Psoas muscle (tissue), 8 donors: ENCODE results near the gene ZNF761. TPM values are rescaled to one million over a fixed set of nuclear protein-coding genes. Genes with fewer than 3 reads are reported as not detected.
A peak's percentile ranks its signal among the peaks of the same experiment; 100 is the strongest.

Experiments used
- ATAC-seq, 4 donors: fragments of 200-7000 bp; cut with Tn5 transposase; one replicate each; pipeline ENCODE4 v1.9.1; 2020; ENCODE audit warnings: moderate library complexity in 3 of 4, mild to moderate bottlenecking in 2 of 4
- DNase-seq, 2 donors: peaks; one replicate each; pipeline ENCODE4 v3.0.0-alpha.2; 2020
- H3K27ac ChIP-seq: fragments of 200-600 bp; one replicate; pipeline ENCODE4 v1.8.0; 2022
- H3K27me3 ChIP-seq, 3 donors: fragments of 200-600 bp in 1 of 3; one replicate each; pipeline versions ENCODE4 v1.6.1 to v1.8.0; 2013 to 2022; ENCODE audit warnings: low read length in 2 of 3, mild to moderate bottlenecking in 2 of 3, moderate library complexity in 1 of 3; ENCODE audit not compliant: insufficient read depth in 3 of 3
- H3K36me3 ChIP-seq, 2 donors: fragments of 200-600 bp in 1 of 2; one replicate each; pipeline versions ENCODE4 v1.6.1 to v1.8.0; 2013 to 2022; ENCODE audit warnings: low read depth in 1 of 2, mild to moderate bottlenecking in 1 of 2, moderate library complexity in 1 of 2; ENCODE audit not compliant: insufficient read depth in 1 of 2
- H3K4me1 ChIP-seq: fragments of 200-600 bp; one replicate; pipeline ENCODE4 v1.8.0; 2022
- H3K4me3 ChIP-seq: fragments of 200-600 bp; one replicate; pipeline ENCODE4 v1.8.0; 2022; ENCODE audit warnings: mild to moderate bottlenecking
- H3K9me3 ChIP-seq: fragments of 200-600 bp; one replicate; pipeline ENCODE4 v1.8.0; 2022
- WGBS, 3 donors: extraction: QIAGEN DNeasy Blood & Tissue Kit; methylation state at CpG; one replicate each; pipeline versions ENCODE4 v1.1.6 to v1.1.7; 2013; 5-methylcytosine and 5-hydroxymethylcytosine counted together
- intact Hi-C, 2 donors: fragments of 100-400 bp; cut with DNase I; formaldehyde crosslinking; loops; one replicate each; pipeline versions ENCODE4 v1.11.0 to v1.14.2; 2022
- polyA plus RNA-seq, 3 donors: library from polyadenylated mRNA; stranded (reverse); fragments of 200-250 nt; gene quantifications; one replicate each; pipeline ENCODE4 v1.2.3, GENCODE V29; 2013
- total RNA-seq, 4 donors: library from RNA; stranded (reverse); fragmentation: NEBNext Ultra II Directional in 2 of 4; extraction: Animal tissue kit (Norgen Biotek cat#: 25700) in 2 of 4; gene quantifications; one replicate each; pipeline versions ENCODE4 v1.2.1 to v1.2.4, GENCODE V29; 2021 to 2023
- TF ChIP-seq, protein P1 (sequence below): fragments of 200-600 bp; IDR thresholded peaks from one replicate; pipeline ENCODE4 v1.8.0; 2022; ENCODE audit warnings: antibody characterized with exemption
- donor health status: healthy with polysubstance abuse.
- donor health status: DM: no; HTN: no; CAD: no; lungs with moderate emphysema.
- donor health status: Bipolar disorder and iron deficiency.
- donor health status: healthy.
- donor health status: DM: yes; HTN: yes; CAD: no.
- donor health status: DM: no; HTN: no; CAD: no.
- donor health status: DM: no; HTN: no; CAD: no.
- donor health status: DM: yes; HTN: yes; CAD: no.

ZNF761 gene
- total and polyA plus RNA-seq, 7 donors = 1.5 to 6.4 (median 3.2) TPM

DNA sequence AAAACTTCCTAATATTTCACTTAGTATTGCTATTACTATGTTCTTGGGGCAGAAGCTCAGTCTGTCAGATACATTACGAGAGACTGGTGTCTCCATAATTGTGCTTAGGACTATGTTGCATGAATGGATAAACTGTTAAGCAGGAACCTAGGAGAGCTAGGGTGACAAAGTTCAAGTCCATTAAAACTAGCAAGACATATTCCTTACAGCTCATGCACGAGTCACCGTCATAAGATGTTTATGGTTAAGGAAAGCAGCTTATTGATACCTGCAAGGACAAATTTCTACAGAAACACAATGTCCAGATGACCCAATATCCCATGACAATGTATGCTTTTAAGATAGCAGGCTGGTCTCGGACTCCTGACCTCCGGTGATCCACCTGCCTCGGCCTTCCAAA, 30.1 kb downstream of the ZNF761 start:
- no peaks in the 10 kb centered on the region for H3K4me1 ChIP-seq
- TF ChIP-seq, protein P1, sequence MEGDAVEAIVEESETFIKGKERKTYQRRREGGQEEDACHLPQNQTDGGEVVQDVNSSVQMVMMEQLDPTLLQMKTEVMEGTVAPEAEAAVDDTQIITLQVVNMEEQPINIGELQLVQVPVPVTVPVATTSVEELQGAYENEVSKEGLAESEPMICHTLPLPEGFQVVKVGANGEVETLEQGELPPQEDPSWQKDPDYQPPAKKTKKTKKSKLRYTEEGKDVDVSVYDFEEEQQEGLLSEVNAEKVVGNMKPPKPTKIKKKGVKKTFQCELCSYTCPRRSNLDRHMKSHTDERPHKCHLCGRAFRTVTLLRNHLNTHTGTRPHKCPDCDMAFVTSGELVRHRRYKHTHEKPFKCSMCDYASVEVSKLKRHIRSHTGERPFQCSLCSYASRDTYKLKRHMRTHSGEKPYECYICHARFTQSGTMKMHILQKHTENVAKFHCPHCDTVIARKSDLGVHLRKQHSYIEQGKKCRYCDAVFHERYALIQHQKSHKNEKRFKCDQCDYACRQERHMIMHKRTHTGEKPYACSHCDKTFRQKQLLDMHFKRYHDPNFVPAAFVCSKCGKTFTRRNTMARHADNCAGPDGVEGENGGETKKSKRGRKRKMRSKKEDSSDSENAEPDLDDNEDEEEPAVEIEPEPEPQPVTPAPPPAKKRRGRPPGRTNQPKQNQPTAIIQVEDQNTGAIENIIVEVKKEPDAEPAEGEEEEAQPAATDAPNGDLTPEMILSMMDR = no peak
- H3K27ac ChIP-seq = no peak overlapping the region
- WGBS, 3 donors = 91 to 93% (median 92%) methylated on average over 6 of the region's 6 CpGs
- H3K27me3 ChIP-seq = peaks cover 0 to 29% (median 8%) of the 10 kb centered on the region in 3 donors
- peaks cover 16% of the 10 kb centered on the region for H3K9me3 ChIP-seq
- no peak overlapping the region for H3K4me3 ChIP-seq
- ATAC-seq (no peak), DNase-seq (no peak)
- intact Hi-C loops = loop anchor here in 1 of 2 donors (10.0 kb wide), 2 partner anchors 67 to 467 kb away; partner anchors contain the start of gene ZNF765
- no peaks in the 10 kb centered on the region for H3K36me3 ChIP-seq

DNA sequence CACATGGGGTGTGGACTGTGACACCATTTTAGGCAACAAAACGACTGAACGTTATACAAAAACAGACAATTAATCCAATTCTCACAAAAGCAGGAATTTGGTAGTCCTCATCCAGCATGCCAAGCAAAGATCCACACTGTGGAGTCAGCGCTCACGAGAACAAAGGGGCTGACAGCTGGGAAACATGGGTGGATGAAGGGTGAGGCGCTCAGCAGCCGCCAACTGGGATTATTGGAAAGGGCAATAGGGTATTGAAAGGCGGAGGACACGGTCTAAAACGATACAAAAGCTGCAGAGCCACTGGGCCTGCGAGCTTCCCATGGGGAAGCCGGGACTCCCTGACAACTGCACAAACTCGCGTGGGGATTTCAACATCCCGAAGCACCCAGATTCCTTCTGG, 31.1 kb downstream of the ZNF761 start:
- TF ChIP-seq, protein P1 = no peak
- Histone ChIP-seq H3K4me1 (no peaks in the 10 kb centered on the region), H3K9me3 (peaks cover 6% of the 10 kb centered on the region), H3K36me3 (no peaks in the 10 kb centered on the region), H3K27ac (no peak overlapping the region), H3K4me3 (peak overlapping the region; percentile 25), H3K27me3 (peaks cover 0 to 29% (median 8%) of the 10 kb centered on the region in 3 donors)
- ATAC-seq (no peak), DNase-seq (no peak)
- intact Hi-C loops = loop anchor here in 1 of 2 donors (10.0 kb wide), 2 partner anchors 68 to 468 kb away; partner anchors contain the start of gene ZNF765
- WGBS, 3 donors = 16 to 23% (median 19%) methylated on average over 14 of the region's 14 CpGs

DNA sequence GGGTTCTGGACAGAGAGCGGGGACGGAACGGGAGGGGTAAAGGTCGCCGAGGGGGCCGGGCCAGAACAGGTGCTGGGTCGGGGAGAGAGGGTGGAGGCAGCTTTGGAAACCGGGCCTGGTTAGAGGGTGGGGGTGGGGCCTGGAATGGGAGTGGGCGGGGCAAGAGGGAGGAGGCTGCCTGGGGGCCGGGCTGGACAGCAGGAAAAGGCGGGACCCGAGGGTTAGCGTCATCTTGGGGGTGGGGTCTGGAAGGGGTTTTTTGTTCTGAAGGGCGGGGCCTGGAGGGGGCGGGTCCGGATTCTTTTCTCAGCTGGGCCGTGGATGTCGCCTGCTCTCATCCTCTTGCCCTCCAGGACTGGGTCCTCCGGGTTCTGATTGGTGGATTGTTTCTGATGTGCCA, 31.5 kb downstream of the ZNF761 start:
- Histone ChIP-seq H3K36me3 (no peaks in the 10 kb centered on the region), H3K9me3 (peaks cover 2% of the 10 kb centered on the region), H3K27me3 (peaks cover 0 to 29% (median 8%) of the 10 kb centered on the region in 3 donors), H3K4me1 (no peaks in the 10 kb centered on the region), H3K27ac (no peak overlapping the region), H3K4me3 (peak overlapping the region; percentile 25)
- DNase-seq (peak; percentile 43 to 74), ATAC-seq (peak; percentile 54 to 58 (median 56))
- WGBS, 3 donors = 3 to 5% (median 4%) methylated on average over 16 to 19 of the region's 19 CpGs
- intact Hi-C loops = loop anchor here in 1 of 2 donors (10.0 kb wide), 2 partner anchors 68 to 468 kb away; partner anchors contain the start of gene ZNF765
- TF ChIP-seq, protein P1 = no peak

DNA sequence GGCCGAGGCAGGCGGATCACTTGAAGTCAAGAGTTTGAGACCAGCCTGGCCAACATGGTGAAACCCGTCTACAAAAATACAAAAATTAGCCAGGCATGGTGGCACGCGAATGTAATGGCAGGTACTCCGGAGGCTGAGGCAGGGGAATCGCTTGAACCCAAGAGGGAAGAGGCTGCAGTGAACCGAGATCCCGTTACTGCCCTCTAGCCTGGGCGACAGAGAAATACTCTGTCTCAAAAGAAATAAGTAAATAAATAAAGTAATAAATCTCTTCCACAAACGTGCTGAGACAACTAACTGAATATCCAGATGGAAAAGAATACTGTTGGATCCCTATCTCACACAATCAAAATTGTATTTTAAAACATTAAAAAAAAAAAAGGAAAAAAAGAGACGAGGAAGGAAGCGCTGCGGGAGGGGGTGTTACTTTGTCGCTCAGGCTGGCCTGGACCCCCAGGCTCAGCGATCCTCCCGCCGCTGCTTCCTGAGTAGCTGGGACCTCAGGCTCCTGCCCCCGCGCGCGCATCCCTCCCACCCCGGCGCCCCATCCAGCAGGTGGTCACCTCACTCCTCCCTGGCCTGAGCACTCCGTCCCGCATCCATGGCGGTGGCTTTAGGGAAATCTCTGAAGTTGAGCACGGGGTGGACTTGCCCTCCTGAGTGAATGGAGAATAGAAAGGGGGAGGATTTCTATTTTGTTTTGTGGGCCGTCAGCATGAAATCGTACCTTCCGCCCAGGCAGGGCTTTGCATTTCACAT, 35.1 kb downstream of the ZNF761 start:
- Histone ChIP-seq H3K9me3 (no peaks in the 10 kb centered on the region), H3K27me3 (peaks cover 0 to 29% (median 8%) of the 10 kb centered on the region in 3 donors), H3K4me3 (peak overlapping the region; percentile 82), H3K27ac (no peak overlapping the region), H3K36me3 (no peaks in the 10 kb centered on the region), H3K4me1 (peaks cover 3% of the 10 kb centered on the region)
- TF ChIP-seq, protein P1 = no peak
- ATAC-seq (peak in 2 of 4 donors; percentile 8 to 26), DNase-seq (no peak)
- intact Hi-C loops = loop anchor here in 1 of 2 donors (5.0 to 10.0 kb wide), 4 partner anchors 35 to 1170 kb away; partner anchors contain the start of genes ZNF480, ZNF761 and ZNF765
- 9 to 13% (median 10%) methylated on average over 25 to 31 of the region's 31 CpGs for WGBS, 3 donors
